Heart right ventricle (tissue), 16 donors: ENCODE data around the gene KIAA1671. TPM values are rescaled to one million over a fixed set of nuclear protein-coding genes. Genes with fewer than 3 reads are reported as not detected.

Experiments
- ATAC-seq, 8 donors: fragments of 200-7000 bp; cut with Tn5 transposase; one replicate each; pipeline ENCODE4 v1.9.1; 2020; ENCODE audit warnings: mild to moderate bottlenecking in 8 of 8, moderate library complexity in 8 of 8, moderate number of reproducible peaks in 1 of 8
- DNase-seq, 2 donors: peaks; one replicate each; pipeline ENCODE4 v3.0.0-alpha.2; 2020
- H3K27ac ChIP-seq, 10 donors: fragments of 200-600 bp; sonication (generic) in 2 of 10; one replicate each; pipeline versions ENCODE4 v1.5.0 to v1.8.0; 2020 to 2022; ENCODE audit warnings: mild to moderate bottlenecking in 3 of 10
- H3K27me3 ChIP-seq, 7 donors: fragments of 200-600 bp; one replicate each; pipeline ENCODE4 v1.8.0; 2021 to 2022; ENCODE audit warnings: mild to moderate bottlenecking in 2 of 7
- H3K36me3 ChIP-seq, 9 donors: fragments of 200-600 bp; sonication (generic) in 1 of 9; one replicate each; pipeline versions ENCODE4 v1.5.0 to v1.8.0; 2020 to 2022; ENCODE audit warnings: mild to moderate bottlenecking in 2 of 9
- H3K4me1 ChIP-seq, 9 donors: fragments of 200-600 bp; sonication (generic) in 1 of 9; one replicate each; pipeline versions ENCODE4 v1.5.0 to v1.8.0; 2020 to 2022; ENCODE audit warnings: mild to moderate bottlenecking in 4 of 9
- H3K4me3 ChIP-seq, 10 donors: fragments of 200-600 bp; sonication (generic) in 2 of 10; one replicate each; pipeline versions ENCODE4 v1.5.0 to v1.8.0; 2020 to 2022; ENCODE audit warnings: mild to moderate bottlenecking in 7 of 10, moderate library complexity in 2 of 10
- H3K9me3 ChIP-seq, 11 donors: fragments of 200-600 bp in 10 of 11; sonication (generic) in 2 of 11; one replicate each; pipeline versions ENCODE4 v1.5.0 to v1.8.0; 2013 to 2022; ENCODE audit warnings: mild to moderate bottlenecking in 2 of 11, control low read depth in 1 of 11, moderate library complexity in 1 of 11
- WGBS, 2 donors: extraction: QIAGEN DNeasy Blood & Tissue Kit; methylation state at CpG; one replicate each; pipeline ENCODE4 v1.1.7; 2013; ENCODE audit warnings: inconsistent platforms in 1 of 2; 5-methylcytosine and 5-hydroxymethylcytosine counted together
- intact Hi-C, 10 donors: fragments of 100-400 bp; cut with DNase I; formaldehyde crosslinking; loops; one replicate each; pipeline versions ENCODE4 v1.11.1 to v1.14.2; 2022
- polyA plus RNA-seq, 2 donors: library from polyadenylated mRNA; stranded (reverse); fragments of 200-250 nt; gene quantifications; one replicate each; pipeline ENCODE4 v1.2.3, GENCODE V29; 2013
- total RNA-seq, 10 donors: library from RNA; stranded (reverse); fragmentation: NEBNext Ultra II Directional in 3 of 10; extraction: Animal tissue kit (Norgen Biotek cat#: 25700) in 3 of 10; gene quantifications; one replicate each; pipeline versions ENCODE4 v1.2.1 to v1.2.4, GENCODE V29; 2021 to 2023
- TF ChIP-seq, protein P1 (sequence below), 9 donors: fragments of 200-600 bp; sonication (generic) in 2 of 9; IDR thresholded peaks; one replicate each; pipeline versions ENCODE4 v1.5.0 to v1.8.0; 2021 to 2022; ENCODE audit warnings: antibody characterized with exemption in 9 of 9, mild to moderate bottlenecking in 5 of 9, moderate library complexity in 1 of 9
- donor health status: Arrhythmogenic right ventricular cardiomyopathy.
- donor health status: ischemic (EF 13 %, LVEDD 7.1; RV severe dilation, severe dysfunction).
- donor health status: healthy with polysubstance abuse.
- donor health status: DM: no; HTN: yes; CAD: no.
- donor health status: DM: no; HTN: no; CAD: no.
- donor health status: ischemic (EF 25% LVEDD 6.9; RV normal size, moderate dysfunction).
- donor health status: ischemic (EF 25% LVEDD 5.7; RV mildly dilated, moderate dysfunction).
- donor health status: healthy.
- donor health status: DM: yes; HTN: yes; CAD: no.
- donor health status: Ischemic cardiomyopathy.
- donor health status: ischemic (EF 35%, LVEDD 5.7; RV mildly dilated, moderate dysfunction).
- donor health status: nonischemic (EF 11% LVEDD 7.7; RV severe dilation, severe dysfunction).
- donor health status: DM: yes; HTN: yes; CAD: no.
- donor health status: PGD.
- donor health status: ischemic (EF 29% LVEDD 5.4; RV normal size, mild dysfunction).
- donor health status: nonischemic (EF 23%, LVEDD 6.1; RV moderate dilation, normal function).

The KIAA1671 gene
- total and polyA plus RNA-seq, 12 donors, result 2.9 to 26.2 (median 13.7) TPM

- no peak for DNase-seq
- H3K9me3 ChIP-seq, result no peaks in the 10 kb centered on the region
- H3K27me3 ChIP-seq, result no peaks in the 10 kb centered on the region
- WGBS, 2 donors, result 91 to 95% methylated on average over 10 of the region's 10 CpGs
- intact Hi-C loops, result no loop called here
- no peaks in the 10 kb centered on the region for H3K36me3 ChIP-seq
- no peak overlapping the region for H3K27ac ChIP-seq
- ATAC-seq, result no peak
- H3K4me1 ChIP-seq, result peaks cover 0 to 37% (median 6%) of the 10 kb centered on the region in 9 donors
- H3K4me3 ChIP-seq, result no peak overlapping the region
- TF ChIP-seq, protein P1, sequence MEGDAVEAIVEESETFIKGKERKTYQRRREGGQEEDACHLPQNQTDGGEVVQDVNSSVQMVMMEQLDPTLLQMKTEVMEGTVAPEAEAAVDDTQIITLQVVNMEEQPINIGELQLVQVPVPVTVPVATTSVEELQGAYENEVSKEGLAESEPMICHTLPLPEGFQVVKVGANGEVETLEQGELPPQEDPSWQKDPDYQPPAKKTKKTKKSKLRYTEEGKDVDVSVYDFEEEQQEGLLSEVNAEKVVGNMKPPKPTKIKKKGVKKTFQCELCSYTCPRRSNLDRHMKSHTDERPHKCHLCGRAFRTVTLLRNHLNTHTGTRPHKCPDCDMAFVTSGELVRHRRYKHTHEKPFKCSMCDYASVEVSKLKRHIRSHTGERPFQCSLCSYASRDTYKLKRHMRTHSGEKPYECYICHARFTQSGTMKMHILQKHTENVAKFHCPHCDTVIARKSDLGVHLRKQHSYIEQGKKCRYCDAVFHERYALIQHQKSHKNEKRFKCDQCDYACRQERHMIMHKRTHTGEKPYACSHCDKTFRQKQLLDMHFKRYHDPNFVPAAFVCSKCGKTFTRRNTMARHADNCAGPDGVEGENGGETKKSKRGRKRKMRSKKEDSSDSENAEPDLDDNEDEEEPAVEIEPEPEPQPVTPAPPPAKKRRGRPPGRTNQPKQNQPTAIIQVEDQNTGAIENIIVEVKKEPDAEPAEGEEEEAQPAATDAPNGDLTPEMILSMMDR (IDR thresholded peaks at IDR 0.05), result no peak
Measured at GRCh38 chr22:25007444-25008106, 55.1 kb downstream of the KIAA1671 start.

DNA sequence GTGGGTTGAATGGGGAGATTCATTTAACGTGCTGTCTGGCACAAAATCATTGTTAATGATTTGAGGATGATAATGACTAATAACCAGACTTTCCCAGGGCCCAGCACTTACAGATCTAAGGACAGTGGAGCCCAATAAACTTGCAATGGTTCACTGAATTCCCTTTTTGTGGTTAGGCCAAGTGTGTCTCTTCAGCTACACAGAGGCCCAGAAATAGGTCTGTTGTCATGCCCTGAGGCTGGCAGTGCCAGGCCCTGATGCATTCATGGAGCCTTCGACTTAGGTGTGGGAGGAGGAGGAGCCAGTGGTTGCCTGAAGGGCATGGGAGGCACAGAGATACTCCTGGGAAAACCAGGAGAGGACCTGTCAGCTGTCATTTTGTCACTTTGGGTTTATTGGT is 56.1 kb downstream of the KIAA1671 start:
- H3K27ac ChIP-seq, result peak overlapping the region in 4 of 10 donors; percentile 30 to 52 (median 42)
- DNase-seq, result no peak

GRCh38 chr22:25012741-25013143 is 60.2 kb downstream of the KIAA1671 start:
- Histone ChIP-seq H3K4me3 (no peak overlapping the region), H3K27me3 (no peaks in the 10 kb centered on the region), H3K4me1 (peaks cover 0 to 78% (median 27%) of the 10 kb centered on the region in 9 donors), H3K36me3 (no peaks in the 10 kb centered on the region), H3K9me3 (no peaks in the 10 kb centered on the region), H3K27ac (peak overlapping the region in 9 of 10 donors; percentile 31 to 77 (median 59))
- DNase-seq (no peak), ATAC-seq (no peak)
- intact Hi-C loops, result no loop called here
- 48 to 62% methylated on average over 2 of the region's 2 CpGs for whole genome bisulfite sequencing, 2 donors
- TF ChIP-seq, protein P1 (IDR thresholded peaks at IDR 0.05), result no peak

More for the DNA sequence above, 56.1 kb downstream of the KIAA1671 start:
- ATAC-seq, result peak; percentile 34 to 94 (median 76)
- H3K27me3 ChIP-seq, result no peaks in the 10 kb centered on the region
- intact Hi-C loops, result no loop called here
- peaks cover 0 to 38% (median 13%) of the 10 kb centered on the region in 9 donors for H3K4me1 ChIP-seq
- WGBS, 2 donors, result 39 to 61% methylated on average over 2 of the region's 2 CpGs
- TF ChIP-seq, protein P1 (IDR thresholded peaks at IDR 0.05), result no peak
- no peaks in the 10 kb centered on the region for H3K9me3 ChIP-seq
- H3K4me3 ChIP-seq, result no peak overlapping the region
- H3K36me3 ChIP-seq, result no peaks in the 10 kb centered on the region

GRCh38 chr22:25013607-25014006 is 61.1 kb downstream of the KIAA1671 start:
- intact Hi-C loops, result no loop called here
- no peaks in the 10 kb centered on the region for H3K27me3 ChIP-seq
- no peaks in the 10 kb centered on the region for H3K36me3 ChIP-seq
- ATAC-seq (peak; percentile 69 to 85 (median 72)), DNase-seq (peak in 1 of 2 donors; percentile 55)
- WGBS, 2 donors, result 53 to 65% methylated on average over 1 of the region's 1 CpG
- peaks cover 0 to 74% (median 27%) of the 10 kb centered on the region in 9 donors for H3K4me1 ChIP-seq
- H3K27ac ChIP-seq, result peak overlapping the region in 9 of 10 donors; percentile 31 to 77 (median 59)
- no peaks in the 10 kb centered on the region for H3K9me3 ChIP-seq
- TF ChIP-seq, protein P1 (IDR thresholded peaks at IDR 0.05), result no peak
- H3K4me3 ChIP-seq, result no peak overlapping the region
